IMR-90 (cell line): ENCODE measurements around the gene C12orf56. TPM values are rescaled to one million over a fixed set of nuclear protein-coding genes. Genes with fewer than 3 reads are reported as not detected.
"Not testable (repeated sequence)": the region's sequence is repeated elsewhere in the genome, so short reads cannot be mapped to it uniquely, and the experiment has no call there.

Source experiments
- ATAC-seq: fragments of 200-7000 bp; cut with Tn5 transposase; 2 replicates; pipeline ENCODE4 v1.9.1; 2020; ENCODE audit warnings: low read depth, mild to moderate bottlenecking, moderate library complexity
- BruUV-seq: library from RNA; stranded (reverse); fragments of 400-500 nt; replicated peaks from 2 replicates; lab custom pipeline; 2021; lab: Mats Ljungman, UMichigan
- CTCF ChIA-PET: fragments of 300-600 bp; formaldehyde crosslinking; extraction: SDS; loops from one replicate; lab custom pipeline; 2021; ENCODE audit warnings: antibody characterized with exemption; lab: Yijun Ruan, JAX
- POLR2A ChIA-PET: fragments of 300-600 bp; sonication (Branson Sonifier 250); formaldehyde crosslinking; loops from one replicate; lab custom pipeline; 2022; ENCODE audit warnings: antibody characterized with exemption; ENCODE audit not compliant: unreplicated experiment; lab: Charles Lee
- DNase-seq: peaks from one replicate; pipeline ENCODE4 v3.0.0; 2013
- H2AFZ ChIP-seq: replicated peaks from 2 replicates; pipeline ENCODE3; 2013; ENCODE audit warnings: low read length, mild to moderate bottlenecking; ENCODE audit not compliant: poor library complexity
- H2AK5ac ChIP-seq: 2 replicates; pipeline ENCODE4 v1.6.1; 2013; ENCODE audit warnings: low read depth, low read length, inconsistent platforms
- H2AK9ac ChIP-seq: replicated peaks from 2 replicates; pipeline ENCODE3; 2013; ENCODE audit warnings: mild to moderate bottlenecking, low read depth, low read length, moderate library complexity; ENCODE audit not compliant: poor library complexity
- H2BK120ac ChIP-seq: 2 replicates; pipeline ENCODE4 v1.6.1; 2013; ENCODE audit warnings: low read depth, low read length, inconsistent platforms
- H2BK15ac ChIP-seq: 3 replicates; pipeline ENCODE4 v1.6.1; 2013; ENCODE audit warnings: low read depth, low read length, inconsistent platforms
- H2BK20ac ChIP-seq: 2 replicates; pipeline ENCODE4 v1.6.1; 2013; ENCODE audit warnings: low read depth, mild to moderate bottlenecking, inconsistent platforms, low read length, moderate library complexity
- H2BK5ac ChIP-seq: 2 replicates; pipeline ENCODE4 v1.6.1; 2013; ENCODE audit warnings: mild to moderate bottlenecking, low read depth, low read length, inconsistent platforms; ENCODE audit not compliant: poor library complexity, severe bottlenecking
- H3K14ac ChIP-seq: replicated peaks from 2 replicates; pipeline ENCODE4 v1.6.1; 2013; ENCODE audit warnings: low read depth, low read length, inconsistent platforms
- H3K18ac ChIP-seq: 2 replicates; pipeline ENCODE4 v1.6.1; 2013; ENCODE audit warnings: low read depth, low read length, control low read depth
- H3K23ac ChIP-seq: 2 replicates; pipeline ENCODE4 v1.6.1; 2013; ENCODE audit warnings: low read depth, low read length, inconsistent platforms
- H3K27ac ChIP-seq: 2 replicates; pipeline ENCODE4 v1.5.1; 2013; ENCODE audit warnings: mild to moderate bottlenecking, control low read depth, low read length; ENCODE audit not compliant: insufficient read depth
- H3K27me3 ChIP-seq: 2 replicates; pipeline ENCODE4 v1.6.1; 2013; ENCODE audit warnings: low read length; ENCODE audit not compliant: control insufficient read depth, insufficient read depth
- H3K36me3 ChIP-seq: 2 replicates; pipeline ENCODE4 v1.6.1; 2013; ENCODE audit warnings: low read length, mixed read lengths; ENCODE audit not compliant: control insufficient read depth, insufficient read depth
- H3K4ac ChIP-seq: 2 replicates; pipeline ENCODE4 v1.6.1; 2013; ENCODE audit warnings: low read depth, low read length, inconsistent platforms
- H3K4me1 ChIP-seq: 2 replicates; pipeline ENCODE4 v1.6.1; 2013; ENCODE audit warnings: low read length, mixed read lengths; ENCODE audit not compliant: control insufficient read depth, insufficient read depth
- H3K4me2 ChIP-seq: 2 replicates; pipeline ENCODE4 v1.6.1; 2013; ENCODE audit warnings: low read depth, mild to moderate bottlenecking, control low read depth, low read length, moderate library complexity
- H3K4me3 ChIP-seq: 2 replicates; pipeline ENCODE4 v1.5.1; 2013; ENCODE audit warnings: low read depth, mild to moderate bottlenecking, control low read depth, low read length, moderate library complexity; ENCODE audit not compliant: insufficient read depth
- H3K56ac ChIP-seq: 2 replicates; pipeline ENCODE4 v1.6.1; 2013; ENCODE audit warnings: low read length, inconsistent platforms; ENCODE audit not compliant: insufficient read depth; ENCODE audit errors: extremely low read depth
- H3K79me1 ChIP-seq, 2 experiments: 2 replicates each; pipeline ENCODE4 v1.6.1; 2013; ENCODE audit warnings: low read length in 2 of 2, inconsistent platforms in 1 of 2, low read depth in 1 of 2
- H3K9ac ChIP-seq: 2 replicates; pipeline ENCODE4 v1.6.1; 2013; ENCODE audit warnings: low read depth, low read length, control low read depth
- H3K9me1 ChIP-seq: 2 replicates; pipeline ENCODE4 v1.6.1; 2013; ENCODE audit warnings: low read length, inconsistent platforms; ENCODE audit not compliant: insufficient read depth
- H3K9me3 ChIP-seq: 2 replicates; pipeline ENCODE4 v1.6.1; 2013; ENCODE audit warnings: low read length; ENCODE audit not compliant: control insufficient read depth, insufficient read depth
- H4K20me1 ChIP-seq: 2 replicates; pipeline ENCODE4 v1.6.1; 2013; ENCODE audit warnings: low read length, inconsistent platforms; ENCODE audit not compliant: insufficient read depth
- H4K5ac ChIP-seq: 2 replicates; pipeline ENCODE4 v1.6.1; 2013; ENCODE audit warnings: mild to moderate bottlenecking, low read depth, low read length, control low read depth
- H4K8ac ChIP-seq, 2 experiments: 2 replicates each; pipeline ENCODE4 v1.6.1; 2013; ENCODE audit warnings: low read depth in 2 of 2, low read length in 2 of 2, control low read depth in 1 of 2, inconsistent platforms in 1 of 2
- H4K91ac ChIP-seq: 2 replicates; pipeline ENCODE4 v1.6.1; 2013; ENCODE audit warnings: low read depth, low read length, inconsistent platforms; ENCODE audit not compliant: insufficient read depth
- CEBPB ChIP-seq: IDR thresholded peaks from 2 replicates; pipeline ENCODE4 v1.6.1; 2012; ENCODE audit warnings: low read depth, low read length, improper control_type of control experiment
- ELK1 ChIP-seq: fragments of 150-350 bp; IDR thresholded peaks from 2 replicates; pipeline ENCODE4 v1.6.1; 2016; ENCODE audit warnings: low read depth, mild to moderate bottlenecking, low read length, moderate library complexity, borderline replicate concordance
- FOS ChIP-seq: fragments of 150-350 bp; IDR thresholded peaks from 2 replicates; pipeline ENCODE4 v1.6.1; 2016; ENCODE audit warnings: low read depth, low read length
- MXI1 ChIP-seq: IDR thresholded peaks from 2 replicates; pipeline ENCODE4 v1.6.1; 2012; ENCODE audit warnings: low read depth, mild to moderate bottlenecking, low read length, moderate library complexity, borderline replicate concordance
- NFE2L2 ChIP-seq: fragments of 150-350 bp; IDR thresholded peaks from 2 replicates; pipeline ENCODE4 v1.6.1; 2016; ENCODE audit warnings: low read depth, mild to moderate bottlenecking, low read length
- POLR2A ChIP-seq: IDR thresholded peaks from 2 replicates; pipeline ENCODE4 v1.6.1; 2012; ENCODE audit warnings: mild to moderate bottlenecking, low read depth, low read length
- RCOR1 ChIP-seq: IDR thresholded peaks from 2 replicates; pipeline ENCODE4 v1.6.1; 2012; ENCODE audit warnings: mild to moderate bottlenecking, low read length, improper control_type of control experiment; ENCODE audit not compliant: insufficient replicate concordance
- RFX5 ChIP-seq: IDR thresholded peaks from 2 replicates; pipeline ENCODE4 v1.8.0; 2012; ENCODE audit warnings: low read depth, mild to moderate bottlenecking, low read length, moderate library complexity
- WGBS, 2 experiments: methylation state at CpG; one replicate each; pipeline versions ENCODE4 v1.1.5 to v1.1.7; 2013; ENCODE audit warnings: missing lambda C conversion rate in 2 of 2; ENCODE audit not compliant: insufficient read length in 1 of 2; ENCODE audit errors: extremely low coverage in 2 of 2; 5-methylcytosine and 5-hydroxymethylcytosine counted together
- dilution Hi-C: fragments of 300-500 bp; cut with HindIII; formaldehyde crosslinking; loops from one replicate; pipeline ENCODE4 v1.14.3; 2018; ENCODE audit warnings: low sequenced_read_pairs; ENCODE audit not compliant: unreplicated experiment
- in situ Hi-C: fragments of 300-500 bp; cut with MboI; formaldehyde crosslinking; loops from 3 replicates; pipeline ENCODE4 v1.14.3; 2019; ENCODE audit warnings: low sequenced_read_pairs, inconsistent platforms, mixed read lengths
- intact Hi-C: fragments of 100-400 bp; cut with micrococcal nuclease; formaldehyde crosslinking; loops from 2 replicates; pipeline ENCODE4 v1.10.0; 2022
- polyA plus RNA-seq, 3 experiments: library from polyadenylated mRNA; depleted of rRNA; stranded (reverse); fragments of >200 nt; gene quantifications; 2 replicates each; pipeline ENCODE4 v1.2.3, GENCODE V29; 2012; ENCODE audit warnings: low replicate concordance in 1 of 3
- total RNA-seq: library from RNA; depleted of rRNA; stranded (reverse); fragments of >200 nt; gene quantifications from 2 replicates; pipeline ENCODE4 v1.2.3, GENCODE V29; 2012

Gene C12orf56
- total and polyA plus RNA-seq, 2 of the 4 experiments (the other 2 are of a cell fraction) = 0.09 TPM; not detected in 1

- no peak overlapping the region for H3K18ac ChIP-seq
- no peak overlapping the region for H3K9ac ChIP-seq
- ChIA-PET CTCF (no interaction called here), POLR2A (no interaction called here)
- H3K9me3 ChIP-seq = no peaks in the 10 kb centered on the region
- no peak overlapping the region for H3K27ac ChIP-seq
- H2BK20ac ChIP-seq = no peak overlapping the region
- H2AK5ac ChIP-seq = no peak overlapping the region
- WGBS, 2 experiments = 83% methylated on average over 1 of the region's 4 CpGs; no CpG with 5 or more reads in 1 of the 2 experiments
- H3K4me2 ChIP-seq = no peak overlapping the region
- no peaks in the 10 kb centered on the region for H3K36me3 ChIP-seq
- no peak overlapping the region for H3K4ac ChIP-seq
- in situ Hi-C loops (no loop called here), intact Hi-C loops (no loop called here), dilution Hi-C loops (no loop called here)
- no TSS peak for BruUV-seq
- no peaks in the 10 kb centered on the region for H3K79me1 ChIP-seq
- H3K9me1 ChIP-seq = no peaks in the 10 kb centered on the region
- H2AFZ ChIP-seq = no peak overlapping the region
- no peak overlapping the region for H2BK15ac ChIP-seq
- no peaks in the 10 kb centered on the region for H3K4me1 ChIP-seq
- no peak overlapping the region for H4K91ac ChIP-seq
- no peak overlapping the region for H3K56ac ChIP-seq
- no peak overlapping the region for H4K5ac ChIP-seq
- DNase-seq = no peak
- no peaks in the 10 kb centered on the region for H3K27me3 ChIP-seq
- no peak overlapping the region for H4K8ac ChIP-seq
- H3K14ac ChIP-seq = no peak overlapping the region
- no peak overlapping the region for H3K23ac ChIP-seq
- no peak overlapping the region for H3K4me3 ChIP-seq
- H2BK120ac ChIP-seq = no peak overlapping the region
- no peak overlapping the region for H2AK9ac ChIP-seq
- no peak overlapping the region for H2BK5ac ChIP-seq
- no peaks in the 10 kb centered on the region for H4K20me1 ChIP-seq
- no peak for TF ChIP-seq POLR2A
- no peak for TF ChIP-seq NFE2L2
- no peak for TF ChIP-seq ELK1
- no peak for TF ChIP-seq MXI1
- no peak for TF ChIP-seq CEBPB
- peak; percentile 76 for TF ChIP-seq RFX5
- TF ChIP-seq RCOR1 = no peak
- no peak for TF ChIP-seq FOS
- ATAC-seq = no peak
These were observed 96.7 kb downstream of the C12orf56 start for GRCh38 chr12:64293654-64294364.

GRCh38 chr12:64293174-64293573 is 97.4 kb downstream of the C12orf56 start:
- in situ Hi-C loops, H3K4me1 ChIP-seq, H3K27me3 ChIP-seq, H3K9me1 ChIP-seq, H2BK120ac ChIP-seq, H4K91ac ChIP-seq, H2AK5ac ChIP-seq, H2BK15ac ChIP-seq, H3K79me1 ChIP-seq, BruUV-seq, H3K4ac ChIP-seq, H3K9ac ChIP-seq, H3K4me2 ChIP-seq, H2AK9ac ChIP-seq, dilution Hi-C loops, H4K5ac ChIP-seq, H3K56ac ChIP-seq, POLR2A ChIA-PET, CTCF ChIA-PET, H2AFZ ChIP-seq, H3K4me3 ChIP-seq, H3K18ac ChIP-seq, H4K20me1 ChIP-seq, H4K8ac ChIP-seq, DNase-seq, H3K14ac ChIP-seq, H3K9me3 ChIP-seq, H3K36me3 ChIP-seq, H2BK20ac ChIP-seq, intact Hi-C loops, H2BK5ac ChIP-seq, H3K23ac ChIP-seq, H3K27ac ChIP-seq, ATAC-seq: not testable (repeated sequence)
- WGBS, 2 experiments = no CpG with 5 or more reads among the region's 15 CpGs
